Esophagus squamous epithelium (tissue), 4 donors: ENCODE data around the gene TIMM44.

Source experiments
- POLR2A ChIP-seq, 4 donors: fragments of 450-650 bp; IDR thresholded peaks; one replicate each; pipeline ENCODE4 v1.6.1; 2017; ENCODE audit warnings: antibody characterized with exemption in 4 of 4, mild to moderate bottlenecking in 4 of 4, moderate library complexity in 3 of 4
- TF ChIP-seq, protein P1 (sequence below), 6 experiments: fragments of 450-650 bp in 4 of 6; fragments of 200-600 bp in 2 of 6; sonication (generic) in 2 of 6; IDR thresholded peaks; one replicate each; pipeline ENCODE4 v1.5.1; 2016 to 2019; ENCODE audit warnings: antibody characterized with exemption in 6 of 6, mild to moderate bottlenecking in 4 of 6, moderate library complexity in 4 of 6

DNA sequence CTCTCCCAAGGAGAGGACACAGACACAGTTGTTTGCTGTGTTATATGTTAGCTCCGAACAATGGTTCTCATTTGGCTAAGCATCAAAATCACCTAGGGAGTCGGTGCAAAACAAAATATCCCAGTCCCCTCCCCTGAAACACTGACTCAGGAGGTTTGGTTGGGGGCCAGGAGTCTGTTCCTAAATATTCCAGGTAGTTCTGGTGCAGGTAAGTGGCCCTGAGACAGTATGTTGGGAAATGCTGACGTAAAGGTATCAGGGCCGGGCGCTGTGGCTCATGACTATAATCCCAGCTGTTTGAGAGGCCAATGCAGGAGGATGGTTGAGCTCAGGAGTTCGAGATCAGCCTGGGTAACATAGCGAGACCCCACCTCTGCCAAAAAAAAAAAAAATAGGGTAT is 42.1 kb downstream of the TIMM44 start:
- TF ChIP-seq, protein P1, sequence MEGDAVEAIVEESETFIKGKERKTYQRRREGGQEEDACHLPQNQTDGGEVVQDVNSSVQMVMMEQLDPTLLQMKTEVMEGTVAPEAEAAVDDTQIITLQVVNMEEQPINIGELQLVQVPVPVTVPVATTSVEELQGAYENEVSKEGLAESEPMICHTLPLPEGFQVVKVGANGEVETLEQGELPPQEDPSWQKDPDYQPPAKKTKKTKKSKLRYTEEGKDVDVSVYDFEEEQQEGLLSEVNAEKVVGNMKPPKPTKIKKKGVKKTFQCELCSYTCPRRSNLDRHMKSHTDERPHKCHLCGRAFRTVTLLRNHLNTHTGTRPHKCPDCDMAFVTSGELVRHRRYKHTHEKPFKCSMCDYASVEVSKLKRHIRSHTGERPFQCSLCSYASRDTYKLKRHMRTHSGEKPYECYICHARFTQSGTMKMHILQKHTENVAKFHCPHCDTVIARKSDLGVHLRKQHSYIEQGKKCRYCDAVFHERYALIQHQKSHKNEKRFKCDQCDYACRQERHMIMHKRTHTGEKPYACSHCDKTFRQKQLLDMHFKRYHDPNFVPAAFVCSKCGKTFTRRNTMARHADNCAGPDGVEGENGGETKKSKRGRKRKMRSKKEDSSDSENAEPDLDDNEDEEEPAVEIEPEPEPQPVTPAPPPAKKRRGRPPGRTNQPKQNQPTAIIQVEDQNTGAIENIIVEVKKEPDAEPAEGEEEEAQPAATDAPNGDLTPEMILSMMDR (IDR thresholded peaks at IDR 0.05), result no peak
- TF ChIP-seq POLR2A (IDR thresholded peaks at IDR 0.05), result no peak
